Lower leg skin (tissue), 4 donors: Measurements from ENCODE around the gene IRF9. TPM values are rescaled to one million over a fixed set of nuclear protein-coding genes. Genes with fewer than 3 reads are reported as not detected.

ENCODE experiments used
- DNase-seq, 2 donors: peaks; one replicate each; pipeline ENCODE4 v3.0.0-alpha.2; 2019; ENCODE audit warnings: low spot score in 2 of 2
- H3K4me3 ChIP-seq: fragments of 200-600 bp; sonication (generic); 2 replicates; pipeline ENCODE4 v1.5.1; 2017; ENCODE audit warnings: mild to moderate bottlenecking, low read depth; ENCODE audit not compliant: poor library complexity, severe bottlenecking
- CTCF ChIP-seq, 3 donors: fragments of 450-650 bp; IDR thresholded peaks; one replicate each; pipeline ENCODE4 v1.5.1; 2016; ENCODE audit warnings: antibody characterized with exemption in 3 of 3, mild to moderate bottlenecking in 3 of 3, moderate library complexity in 2 of 3
- POLR2A ChIP-seq, 2 donors: fragments of 450-650 bp; IDR thresholded peaks; one replicate each; pipeline ENCODE4 v1.6.1; 2016 to 2017; ENCODE audit warnings: antibody characterized with exemption in 2 of 2, mild to moderate bottlenecking in 1 of 2, moderate library complexity in 1 of 2
- WGBS, 2 donors: methylation state at CpG; one replicate each; pipeline ENCODE4 v1.1.5; 2018; 5-methylcytosine and 5-hydroxymethylcytosine counted together
- intact Hi-C: fragments of 100-400 bp; cut with DNase I; formaldehyde crosslinking; loops from one replicate; pipeline ENCODE4 v1.15.0; 2023; ENCODE audit warnings: low total_unique reads
- total RNA-seq, 4 donors: library from RNA; depleted of rRNA; stranded (reverse); fragments of >200 nt; gene quantifications; one replicate each; pipeline ENCODE4 v1.1.0, GENCODE V29; 2016

The IRF9 gene
- total RNA-seq, 4 donors from 2014 or later, result 36.1 to 54.1 (median 44.2) TPM

DNA sequence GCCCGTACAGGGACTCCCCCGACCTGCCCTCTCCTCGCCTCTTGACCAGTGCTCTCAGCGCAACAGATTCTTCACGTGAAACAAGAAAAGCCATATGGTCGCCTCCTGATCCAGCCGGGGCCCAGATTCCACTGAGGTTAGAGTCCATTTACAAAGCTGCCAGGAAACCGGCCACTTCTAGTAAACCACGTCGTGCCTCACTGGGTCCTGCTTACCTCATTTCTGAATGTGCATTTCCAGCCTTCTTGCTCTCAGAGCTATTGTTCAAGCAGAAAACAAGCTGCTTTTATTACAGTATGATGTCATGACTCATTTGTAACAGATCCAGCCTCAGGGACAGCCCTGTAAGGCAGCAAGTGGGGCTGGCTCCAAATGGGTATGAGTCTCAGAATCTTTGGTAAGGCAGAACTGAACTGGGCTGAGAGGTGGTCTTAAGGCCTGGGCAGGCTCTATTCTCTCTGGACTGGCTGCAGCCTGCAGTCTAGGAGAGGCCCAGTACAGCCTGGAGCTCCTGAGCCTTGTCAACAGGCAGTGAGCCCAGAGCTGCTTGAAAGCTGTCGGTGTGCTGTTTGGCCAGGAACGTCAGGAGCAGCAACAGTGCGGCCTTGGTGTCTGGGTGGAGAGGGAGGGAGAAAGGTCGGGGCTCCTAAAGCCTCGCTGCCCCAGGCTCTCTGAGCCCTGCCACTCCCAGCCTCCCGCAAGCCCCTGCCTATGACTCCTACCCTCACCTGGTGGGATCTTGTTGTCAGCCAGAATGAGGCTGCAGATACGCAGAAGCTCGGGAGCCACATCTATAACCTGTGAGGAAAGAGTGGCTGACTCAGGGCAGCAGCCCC lies 19.1 kb downstream of the IRF9 start:
- intact Hi-C loops, result no loop called here
- 58 to 63% methylated on average over 16 to 18 of the region's 18 CpGs for WGBS, 2 donors
- no peak for DNase-seq
- TF ChIP-seq POLR2A (IDR thresholded peaks at IDR 0.05), result no peak
- TF ChIP-seq CTCF (IDR thresholded peaks at IDR 0.05), result no peak
- no peak overlapping the region for H3K4me3 ChIP-seq

- intact Hi-C loops, result no loop called here
- 88 to 91% methylated on average over 17 to 19 of the region's 19 CpGs for WGBS, 2 donors
- no peak for DNase-seq
- no peak for TF ChIP-seq POLR2A (IDR thresholded peaks at IDR 0.05)
- TF ChIP-seq CTCF (IDR thresholded peaks at IDR 0.05), result no peak
- H3K4me3 ChIP-seq, result no peak overlapping the region
These were observed 20.5 kb downstream of the IRF9 start for GRCh38 chr14:24181371-24182077.

DNA sequence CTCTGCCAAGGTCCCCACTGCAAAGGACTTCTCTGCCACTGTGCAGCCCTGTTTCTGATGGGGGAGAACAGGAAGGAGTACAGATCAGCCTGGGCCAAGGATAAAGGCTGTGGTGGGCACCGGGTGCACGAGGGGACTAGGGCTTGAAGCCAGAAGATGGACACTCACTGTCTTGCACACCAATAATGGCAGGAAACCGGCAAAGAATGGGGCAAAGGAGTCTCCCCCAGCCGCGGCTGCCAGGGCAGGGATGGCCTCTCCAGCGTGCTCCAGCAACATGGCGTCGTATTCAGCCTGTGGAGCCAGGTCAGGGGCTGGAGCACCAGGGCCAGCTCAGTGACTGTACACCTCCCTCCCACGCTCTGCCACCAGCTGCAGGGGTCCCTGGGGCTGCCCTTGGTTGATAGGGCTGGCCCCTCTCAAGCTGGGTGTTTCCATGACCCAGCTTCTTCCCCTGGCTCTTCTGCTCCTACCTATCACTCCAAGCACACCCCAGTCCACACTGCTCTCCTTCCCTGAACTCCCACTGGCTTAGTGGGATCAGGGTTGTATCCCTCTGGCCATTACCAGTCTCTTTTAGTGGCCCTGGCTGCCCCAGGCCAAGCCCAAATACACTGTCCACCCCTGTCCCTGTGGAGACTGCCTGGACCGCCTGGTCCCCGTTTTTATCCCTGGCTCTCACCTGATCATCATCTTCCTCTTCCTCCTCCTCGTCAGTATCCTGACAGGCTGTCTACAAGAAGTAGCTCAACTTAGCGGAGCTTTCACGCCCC lies 21.2 kb downstream of the IRF9 start:
- DNase-seq, result no peak
- TF ChIP-seq POLR2A (IDR thresholded peaks at IDR 0.05) (no peak), CTCF (IDR thresholded peaks at IDR 0.05) (no peak)
- intact Hi-C loops, result no loop called here
- no peak overlapping the region for H3K4me3 ChIP-seq
- WGBS, 2 donors, result 84 to 89% methylated on average over 12 to 14 of the region's 14 CpGs

- WGBS, 2 donors, result 89 to 97% methylated on average over 11 to 15 of the region's 15 CpGs
- DNase-seq, result no peak
- H3K4me3 ChIP-seq, result no peak overlapping the region
- intact Hi-C loops, result no loop called here
- TF ChIP-seq CTCF (IDR thresholded peaks at IDR 0.05), result no peak
- no peak for TF ChIP-seq POLR2A (IDR thresholded peaks at IDR 0.05)
These were observed 22.0 kb downstream of the IRF9 start for GRCh38 chr14:24183014-24183481.

DNA sequence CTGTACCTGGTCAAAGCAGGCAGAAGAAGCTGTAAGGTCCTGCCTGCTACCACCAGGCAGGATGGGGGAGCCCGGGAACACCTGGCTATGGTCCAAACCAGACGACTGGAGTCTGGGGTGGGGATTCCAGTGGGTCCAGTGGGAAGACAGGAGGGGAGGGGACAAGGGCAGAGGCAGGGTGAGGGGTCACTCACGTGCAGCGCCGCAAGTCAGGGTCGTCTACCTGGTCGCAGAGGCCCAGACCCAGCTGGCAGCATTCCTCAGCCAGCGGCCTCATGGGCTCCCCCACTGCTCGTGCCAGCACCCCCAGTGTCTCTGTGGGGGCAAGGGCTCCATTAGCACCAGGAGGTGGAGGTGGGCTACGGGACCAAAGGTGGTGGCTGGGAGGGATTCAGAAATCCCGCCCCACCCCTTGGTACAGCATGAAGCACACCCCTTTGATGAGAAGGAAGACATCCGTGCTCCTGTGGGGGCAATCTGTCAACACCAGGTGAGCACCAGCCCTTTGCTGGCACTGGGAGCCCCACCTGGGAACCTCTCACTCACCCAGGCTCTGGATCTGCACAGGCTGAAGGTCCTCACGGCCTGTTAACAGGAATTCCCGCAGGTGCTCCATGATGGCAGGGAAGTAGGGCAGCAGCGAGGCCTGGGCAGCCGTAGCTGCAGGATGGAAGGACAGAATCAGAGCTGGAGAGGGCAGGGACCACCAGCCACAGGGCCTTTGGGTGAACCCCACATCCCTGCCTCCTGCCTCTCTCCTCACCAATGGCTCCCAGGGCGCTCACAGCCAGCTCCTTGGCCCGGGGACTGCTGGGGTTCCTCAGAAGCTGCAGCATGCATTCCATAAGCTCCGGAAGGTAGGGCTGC lies 23.3 kb downstream of the IRF9 start:
- 86 to 87% methylated on average over 15 to 19 of the region's 19 CpGs for WGBS, 2 donors
- no peak for TF ChIP-seq POLR2A (IDR thresholded peaks at IDR 0.05)
- no peak for TF ChIP-seq CTCF (IDR thresholded peaks at IDR 0.05)
- H3K4me3 ChIP-seq, result no peak overlapping the region
- intact Hi-C loops, result no loop called here
- DNase-seq, result no peak
